ENCODE data around the gene TIAM2.

TIAM2 gene

DNA sequence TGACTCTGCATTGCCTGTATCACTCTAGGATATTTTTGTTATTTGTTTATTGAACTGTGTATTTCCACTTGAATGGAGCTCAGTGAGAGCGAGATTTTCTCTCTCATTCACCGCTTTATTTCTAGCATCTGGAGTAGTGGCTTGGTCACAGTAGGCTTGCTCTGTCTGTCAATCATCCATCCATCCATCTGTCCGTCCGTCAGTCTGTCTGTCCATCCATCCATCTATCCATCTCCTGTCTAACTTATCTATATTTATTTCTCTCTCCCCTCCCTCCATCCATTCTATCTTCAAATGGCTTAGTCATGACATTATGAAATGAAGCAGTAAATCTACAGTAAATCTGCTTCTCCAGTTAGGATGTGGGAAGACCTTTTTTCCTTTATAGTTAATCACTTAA, 94.6 kb downstream of the TIAM2 start:
- Histone ChIP-seq H3K27me3 (ENCODE audit: insufficient read depth, poor library complexity, severe bottlenecking) (no peaks in the 10 kb centered on the region), H3K4me3 (replicated peaks; ENCODE audit: insufficient read depth, low read length) (no peak overlapping the region), H3K27ac (replicated peaks) (no peak overlapping the region)
- TF ChIP-seq GABPA (IDR thresholded peaks at IDR 0.05; ENCODE audit: low read depth) (no peak), SPI1 (IDR thresholded peaks at IDR 0.05; ENCODE audit: borderline replicate concordance, low read depth) (no peak), POLR2AphosphoS5 (IDR thresholded peaks at IDR 0.05; ENCODE audit: low read depth) (no peak)
- TF ChIP-seq, protein P1, sequence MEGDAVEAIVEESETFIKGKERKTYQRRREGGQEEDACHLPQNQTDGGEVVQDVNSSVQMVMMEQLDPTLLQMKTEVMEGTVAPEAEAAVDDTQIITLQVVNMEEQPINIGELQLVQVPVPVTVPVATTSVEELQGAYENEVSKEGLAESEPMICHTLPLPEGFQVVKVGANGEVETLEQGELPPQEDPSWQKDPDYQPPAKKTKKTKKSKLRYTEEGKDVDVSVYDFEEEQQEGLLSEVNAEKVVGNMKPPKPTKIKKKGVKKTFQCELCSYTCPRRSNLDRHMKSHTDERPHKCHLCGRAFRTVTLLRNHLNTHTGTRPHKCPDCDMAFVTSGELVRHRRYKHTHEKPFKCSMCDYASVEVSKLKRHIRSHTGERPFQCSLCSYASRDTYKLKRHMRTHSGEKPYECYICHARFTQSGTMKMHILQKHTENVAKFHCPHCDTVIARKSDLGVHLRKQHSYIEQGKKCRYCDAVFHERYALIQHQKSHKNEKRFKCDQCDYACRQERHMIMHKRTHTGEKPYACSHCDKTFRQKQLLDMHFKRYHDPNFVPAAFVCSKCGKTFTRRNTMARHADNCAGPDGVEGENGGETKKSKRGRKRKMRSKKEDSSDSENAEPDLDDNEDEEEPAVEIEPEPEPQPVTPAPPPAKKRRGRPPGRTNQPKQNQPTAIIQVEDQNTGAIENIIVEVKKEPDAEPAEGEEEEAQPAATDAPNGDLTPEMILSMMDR (IDR thresholded peaks at IDR 0.05; ENCODE audit: insufficient read depth, low read length), result no peak
- TF ChIP-seq, protein P2, sequence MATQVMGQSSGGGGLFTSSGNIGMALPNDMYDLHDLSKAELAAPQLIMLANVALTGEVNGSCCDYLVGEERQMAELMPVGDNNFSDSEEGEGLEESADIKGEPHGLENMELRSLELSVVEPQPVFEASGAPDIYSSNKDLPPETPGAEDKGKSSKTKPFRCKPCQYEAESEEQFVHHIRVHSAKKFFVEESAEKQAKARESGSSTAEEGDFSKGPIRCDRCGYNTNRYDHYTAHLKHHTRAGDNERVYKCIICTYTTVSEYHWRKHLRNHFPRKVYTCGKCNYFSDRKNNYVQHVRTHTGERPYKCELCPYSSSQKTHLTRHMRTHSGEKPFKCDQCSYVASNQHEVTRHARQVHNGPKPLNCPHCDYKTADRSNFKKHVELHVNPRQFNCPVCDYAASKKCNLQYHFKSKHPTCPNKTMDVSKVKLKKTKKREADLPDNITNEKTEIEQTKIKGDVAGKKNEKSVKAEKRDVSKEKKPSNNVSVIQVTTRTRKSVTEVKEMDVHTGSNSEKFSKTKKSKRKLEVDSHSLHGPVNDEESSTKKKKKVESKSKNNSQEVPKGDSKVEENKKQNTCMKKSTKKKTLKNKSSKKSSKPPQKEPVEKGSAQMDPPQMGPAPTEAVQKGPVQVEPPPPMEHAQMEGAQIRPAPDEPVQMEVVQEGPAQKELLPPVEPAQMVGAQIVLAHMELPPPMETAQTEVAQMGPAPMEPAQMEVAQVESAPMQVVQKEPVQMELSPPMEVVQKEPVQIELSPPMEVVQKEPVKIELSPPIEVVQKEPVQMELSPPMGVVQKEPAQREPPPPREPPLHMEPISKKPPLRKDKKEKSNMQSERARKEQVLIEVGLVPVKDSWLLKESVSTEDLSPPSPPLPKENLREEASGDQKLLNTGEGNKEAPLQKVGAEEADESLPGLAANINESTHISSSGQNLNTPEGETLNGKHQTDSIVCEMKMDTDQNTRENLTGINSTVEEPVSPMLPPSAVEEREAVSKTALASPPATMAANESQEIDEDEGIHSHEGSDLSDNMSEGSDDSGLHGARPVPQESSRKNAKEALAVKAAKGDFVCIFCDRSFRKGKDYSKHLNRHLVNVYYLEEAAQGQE (IDR thresholded peaks at IDR 0.05; ENCODE audit: insufficient replicate concordance, low read depth), result no peak
- no peak for DNase-seq (ENCODE audit: low read depth in 1 of 2, low spot score in 1 of 2)

DNA sequence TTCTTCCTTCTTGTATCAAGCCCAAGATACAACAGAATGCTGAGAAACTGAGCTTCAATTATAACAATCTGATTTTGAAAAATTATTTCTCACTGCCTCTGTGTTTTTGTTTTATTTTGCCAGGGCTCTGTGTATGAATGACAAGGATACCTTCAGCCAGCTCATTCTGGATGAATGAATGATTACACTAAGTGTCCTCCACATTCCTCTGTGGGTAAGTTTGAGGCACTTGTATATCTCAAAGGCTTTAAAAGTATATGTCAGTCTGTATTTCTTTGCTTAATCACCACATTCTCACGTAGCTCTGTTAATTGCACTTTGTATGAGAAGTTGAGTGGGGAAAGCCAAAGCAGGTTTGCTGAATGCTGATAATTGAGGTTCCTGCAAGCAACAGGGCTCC, 95.1 kb downstream of the TIAM2 start:
- H3K27me3 ChIP-seq (ENCODE audit: insufficient read depth, poor library complexity, severe bottlenecking), result no peaks in the 10 kb centered on the region
- no peak overlapping the region for H3K27ac ChIP-seq (replicated peaks)
- TF ChIP-seq, protein P1 (IDR thresholded peaks at IDR 0.05; ENCODE audit: insufficient read depth, low read length), result no peak
- TF ChIP-seq, protein P2 (IDR thresholded peaks at IDR 0.05; ENCODE audit: insufficient replicate concordance, low read depth), result no peak
- TF ChIP-seq GABPA (IDR thresholded peaks at IDR 0.05; ENCODE audit: low read depth) (no peak), SPI1 (IDR thresholded peaks at IDR 0.05; ENCODE audit: borderline replicate concordance, low read depth) (no peak), POLR2AphosphoS5 (IDR thresholded peaks at IDR 0.05; ENCODE audit: low read depth) (no peak)
- DNase-seq (ENCODE audit: low read depth in 1 of 2, low spot score in 1 of 2), result no peak
- no peak overlapping the region for H3K4me3 ChIP-seq (replicated peaks; ENCODE audit: insufficient read depth, low read length)

DNA sequence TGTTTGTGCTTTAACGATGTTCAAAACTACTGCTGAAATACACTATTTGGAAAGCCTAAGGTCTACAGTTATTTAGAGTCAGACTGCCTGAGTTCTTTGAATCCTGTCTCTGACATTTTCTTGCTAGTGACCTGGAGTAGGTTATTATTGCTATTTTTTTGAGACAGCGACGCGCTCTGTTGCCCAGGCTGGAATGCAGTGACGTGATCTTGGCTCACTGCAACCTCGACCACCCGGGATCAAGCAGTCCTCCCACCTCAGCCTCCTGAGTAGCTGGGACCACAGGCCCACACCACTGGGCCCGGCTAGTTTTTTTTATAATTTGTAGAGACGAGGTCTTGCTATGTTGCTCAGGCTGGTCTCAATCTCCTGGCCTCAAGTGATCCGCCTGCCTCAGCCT, 96.6 kb downstream of the TIAM2 start:
- Histone ChIP-seq H3K27ac (replicated peaks) (no peak overlapping the region), H3K27me3 (ENCODE audit: insufficient read depth, poor library complexity, severe bottlenecking) (no peaks in the 10 kb centered on the region), H3K4me3 (replicated peaks; ENCODE audit: insufficient read depth, low read length) (no peak overlapping the region)
- TF ChIP-seq GABPA (IDR thresholded peaks at IDR 0.05; ENCODE audit: low read depth) (no peak), SPI1 (IDR thresholded peaks at IDR 0.05; ENCODE audit: borderline replicate concordance, low read depth) (no peak), POLR2AphosphoS5 (IDR thresholded peaks at IDR 0.05; ENCODE audit: low read depth) (no peak)
- TF ChIP-seq, protein P2 (IDR thresholded peaks at IDR 0.05; ENCODE audit: insufficient replicate concordance, low read depth), result no peak
- TF ChIP-seq, protein P1 (IDR thresholded peaks at IDR 0.05; ENCODE audit: insufficient read depth, low read length), result no peak
- no peak for DNase-seq (ENCODE audit: low read depth in 1 of 2, low spot score in 1 of 2)
